Activated CD4-positive, alpha-beta T cell treated with anti-CD3 and anti-CD28 coated beads for 48 hours (primary cell): ENCODE data around the gene XPO6.
"Not testable (repeated sequence)": the region's sequence is repeated elsewhere in the genome, so short reads cannot be mapped to it uniquely, and the experiment has no call there.

Source experiments
- DNase-seq: peaks from one replicate; pipeline ENCODE4 v3.0.0-alpha.2; 2020

The XPO6 gene

GRCh38 chr16:28211758-28212531 lies at the start of gene XPO6:
XPO6 (minus strand) TSS chr16:28211965; CDS start chr16:28211368, 597 bp downstream.
- DNase-seq = peak; percentile 99

- no peak for DNase-seq
Observed at GRCh38 chr16:28260193-28260592, 48.4 kb upstream of the XPO6 start.

GRCh38 chr16:28259781-28260150 lies 48.0 kb upstream of the XPO6 start:
- no peak for DNase-seq

GRCh38 chr16:28259091-28259780 lies 47.5 kb upstream of the XPO6 start:
- DNase-seq = no peak

GRCh38 chr16:28258567-28258966 lies 46.8 kb upstream of the XPO6 start:
- no peak for DNase-seq

GRCh38 chr16:28257256-28257655 lies 45.5 kb upstream of the XPO6 start:
- DNase-seq = no peak

GRCh38 chr16:28255838-28256237 lies 44.1 kb upstream of the XPO6 start:
- no peak for DNase-seq

- DNase-seq = no peak
Observed at GRCh38 chr16:28254158-28254557, 42.4 kb upstream of the XPO6 start.

GRCh38 chr16:28250999-28251398 lies 39.2 kb upstream of the XPO6 start:
- no peak for DNase-seq

- not testable (repeated sequence) for DNase-seq
Observed at GRCh38 chr16:28249483-28249882, 37.7 kb upstream of the XPO6 start.

- no peak for DNase-seq
Observed at GRCh38 chr16:28241924-28242323, 30.2 kb upstream of the XPO6 start.

GRCh38 chr16:28237754-28238357 lies 26.1 kb upstream of the XPO6 start:
- no peak for DNase-seq

GRCh38 chr16:28231763-28232162 lies 20.0 kb upstream of the XPO6 start:
- DNase-seq = no peak

GRCh38 chr16:28223909-28224308 lies 12.1 kb upstream of the XPO6 start:
- not testable (repeated sequence) for DNase-seq

- not testable (repeated sequence) for DNase-seq
Observed at GRCh38 chr16:28219777-28220176, 8.0 kb upstream of the XPO6 start.

- no peak for DNase-seq
Observed at GRCh38 chr16:28219282-28219681, 7.5 kb upstream of the XPO6 start.

GRCh38 chr16:28218109-28218508 lies 6.3 kb upstream of the XPO6 start:
- peak; percentile 67 for DNase-seq

GRCh38 chr16:28217326-28217725 lies 5.6 kb upstream of the XPO6 start:
- DNase-seq = no peak

- no peak for DNase-seq
Observed at GRCh38 chr16:28213396-28213795, 1.6 kb upstream of the XPO6 start.

- no peak for DNase-seq
Observed at GRCh38 chr16:28212532-28212873, 738 bp upstream of the XPO6 start.

GRCh38 chr16:28210979-28211588 lies 681 bp downstream of the XPO6 start:
- peak; percentile 84 for DNase-seq

GRCh38 chr16:28210264-28210663 lies 1.5 kb downstream of the XPO6 start:
- DNase-seq = no peak

- DNase-seq = no peak
Observed at GRCh38 chr16:28208824-28209223, 2.9 kb downstream of the XPO6 start.

- DNase-seq = no peak
Observed at GRCh38 chr16:28208131-28208530, 3.6 kb downstream of the XPO6 start.
